HG03039 (cell line): Measurements from ENCODE around the gene UNC13B.
"Not testable (repeated sequence)": the region's sequence is repeated elsewhere in the genome, so short reads cannot be mapped to it uniquely, and the experiment has no call there.

Experiments used
- ATAC-seq: cut with Tn5 transposase; IDR thresholded peaks from one replicate; pipeline ENCODE4 v1.9.1; 2021; ENCODE audit warnings: mild to moderate bottlenecking, moderate library complexity; ENCODE audit not compliant: unreplicated experiment

The UNC13B gene

DNA sequence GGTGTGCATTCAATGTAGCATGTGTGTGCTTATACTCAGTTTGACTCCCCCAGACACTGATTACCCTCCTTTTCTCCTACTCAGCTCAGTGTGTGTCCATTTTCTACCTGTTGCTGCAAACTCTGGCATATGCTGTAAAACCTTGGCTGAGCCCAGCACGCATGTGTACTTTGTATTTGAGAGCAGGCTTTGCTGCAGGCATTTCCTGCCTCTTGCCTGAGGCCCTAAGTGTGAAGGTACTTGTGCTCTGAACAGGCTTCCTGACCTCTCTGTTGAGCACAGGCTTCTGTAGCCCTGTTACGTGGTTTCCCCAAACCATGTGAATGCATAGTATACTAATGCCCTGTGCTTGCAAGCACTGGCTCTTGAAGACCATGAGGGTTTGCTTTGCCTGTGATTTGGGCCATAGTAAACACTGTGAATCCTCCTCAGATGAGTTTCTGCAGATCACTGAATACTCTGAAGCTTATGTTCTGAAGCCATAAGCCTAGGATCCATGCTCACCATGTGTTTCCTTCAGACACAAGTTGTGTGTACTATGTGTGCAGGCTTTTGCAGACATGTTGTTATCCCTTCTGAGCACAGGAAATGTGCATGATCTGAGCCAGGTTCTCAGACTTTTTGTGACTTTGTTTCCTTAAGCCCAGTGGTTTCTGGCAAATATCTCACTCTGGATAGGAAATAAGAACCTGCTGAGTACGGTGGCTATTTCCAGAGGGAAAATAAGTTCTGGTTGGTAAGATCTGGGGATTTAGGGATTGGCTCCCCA, 203.2 kb downstream of the UNC13B start:
- no peak for ATAC-seq

GRCh38 chr9:35366627-35367026, 204.8 kb downstream of the UNC13B start:
- no peak for ATAC-seq

GRCh38 chr9:35367451-35367850, 205.6 kb downstream of the UNC13B start:
- no peak for ATAC-seq

- no peak for ATAC-seq
Measured at GRCh38 chr9:35370241-35370640, 208.4 kb downstream of the UNC13B start.

DNA sequence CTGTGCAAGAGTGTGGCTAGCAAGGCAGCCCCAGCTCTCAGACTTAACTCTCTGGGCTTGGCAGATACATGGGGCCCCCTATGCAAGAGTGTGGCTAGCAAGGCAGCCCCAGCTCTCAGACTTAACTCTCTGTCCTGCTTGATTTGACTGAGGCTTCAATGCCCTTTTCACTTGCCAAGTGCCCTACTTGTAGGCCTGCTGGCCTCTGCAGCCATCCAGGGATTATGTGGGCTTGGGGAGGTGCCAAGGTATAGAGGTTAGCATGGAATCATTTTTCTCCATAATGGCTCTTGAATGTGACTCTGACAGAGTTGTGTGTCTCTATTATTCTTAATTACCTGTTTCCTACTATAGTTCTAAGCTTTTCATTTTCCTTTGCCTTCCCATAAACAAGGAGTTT, 212.6 kb downstream of the UNC13B start:
- ATAC-seq: no peak

- ATAC-seq: no peak
Measured at GRCh38 chr9:35374910-35375309, 213.1 kb downstream of the UNC13B start.

DNA sequence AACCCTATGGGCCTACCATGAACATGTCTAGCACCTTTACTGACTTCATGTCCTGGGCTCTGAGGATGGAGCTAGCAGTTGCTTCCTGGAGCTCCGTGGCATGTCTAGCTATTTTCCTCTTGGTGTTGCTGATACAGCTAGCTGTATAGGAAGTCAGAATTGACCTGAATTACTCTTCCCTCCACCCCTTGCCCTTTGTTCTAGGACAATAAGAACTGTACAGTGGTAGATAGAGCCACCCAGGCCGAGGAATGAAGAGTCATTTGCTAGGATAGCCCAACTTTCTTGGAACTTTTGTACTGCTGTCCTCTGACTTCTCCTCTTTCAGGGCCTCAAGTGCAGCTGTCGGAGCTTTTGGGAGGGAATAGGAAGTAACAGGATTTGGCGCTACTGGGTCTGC, 218.2 kb downstream of the UNC13B start:
- ATAC-seq: no peak

DNA sequence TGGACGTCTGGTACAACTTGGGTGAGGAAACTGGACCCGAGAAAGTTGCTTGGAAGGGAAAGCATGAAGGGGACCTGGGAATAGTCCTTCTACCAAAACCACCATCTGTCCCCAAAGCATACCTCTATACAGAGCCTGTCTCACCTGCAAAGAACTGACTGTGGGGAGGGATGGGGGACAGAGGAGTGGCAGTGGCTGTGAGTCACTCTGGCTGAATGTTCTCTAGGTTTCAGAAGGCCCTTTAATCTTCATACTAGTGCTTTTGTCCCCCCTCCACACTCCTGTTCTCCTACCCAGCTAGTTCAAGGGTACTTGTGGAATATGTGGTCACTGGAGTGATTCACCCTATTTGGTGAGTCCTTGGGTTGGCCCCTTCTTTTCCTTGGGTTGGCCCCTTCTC, 218.8 kb downstream of the UNC13B start:
- no peak for ATAC-seq

DNA sequence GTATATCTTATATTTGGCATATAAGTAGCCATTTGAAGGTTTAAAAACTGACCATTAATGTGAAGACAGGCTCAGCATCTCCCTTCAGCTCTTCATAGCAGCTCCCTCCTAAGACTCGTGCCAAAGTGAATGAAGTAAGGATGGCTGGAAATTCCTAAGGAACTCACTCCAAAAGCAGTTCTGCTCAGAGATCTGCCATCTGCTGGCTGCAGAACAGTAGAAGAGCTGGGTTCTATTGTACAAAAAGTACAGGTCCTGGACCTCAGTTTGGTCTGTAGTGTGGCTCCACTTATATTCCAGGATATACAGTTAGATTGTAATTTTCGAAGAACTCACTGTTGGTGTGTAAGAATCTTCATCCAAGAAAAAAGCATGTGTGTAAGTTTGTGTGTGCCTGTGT, 223.2 kb downstream of the UNC13B start:
- ATAC-seq: no peak

- no peak for ATAC-seq
Measured at GRCh38 chr9:35395076-35395705, 233.4 kb downstream of the UNC13B start.

DNA sequence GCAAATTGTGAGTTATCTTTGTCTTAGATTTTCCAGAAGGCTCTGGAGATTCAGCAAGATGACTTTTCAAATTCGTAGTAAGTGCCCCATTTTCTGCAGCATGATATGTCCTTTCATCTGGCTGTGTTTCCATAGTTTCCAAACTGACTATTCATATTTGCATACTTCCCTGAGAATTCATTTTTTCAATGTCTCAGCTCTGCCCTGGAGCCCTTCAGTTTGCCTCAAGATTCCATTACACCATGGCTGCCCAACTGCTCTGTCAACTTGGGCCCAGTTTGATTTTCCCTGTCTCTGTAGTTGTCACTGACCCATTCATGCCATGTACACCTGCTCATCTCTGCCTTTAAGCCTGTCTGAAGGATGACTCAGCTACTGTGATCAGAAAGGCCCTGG, 233.9 kb downstream of the UNC13B start:
- no peak for ATAC-seq

GRCh38 chr9:35396560-35397215, 234.9 kb downstream of the UNC13B start:
- ATAC-seq: no peak

DNA sequence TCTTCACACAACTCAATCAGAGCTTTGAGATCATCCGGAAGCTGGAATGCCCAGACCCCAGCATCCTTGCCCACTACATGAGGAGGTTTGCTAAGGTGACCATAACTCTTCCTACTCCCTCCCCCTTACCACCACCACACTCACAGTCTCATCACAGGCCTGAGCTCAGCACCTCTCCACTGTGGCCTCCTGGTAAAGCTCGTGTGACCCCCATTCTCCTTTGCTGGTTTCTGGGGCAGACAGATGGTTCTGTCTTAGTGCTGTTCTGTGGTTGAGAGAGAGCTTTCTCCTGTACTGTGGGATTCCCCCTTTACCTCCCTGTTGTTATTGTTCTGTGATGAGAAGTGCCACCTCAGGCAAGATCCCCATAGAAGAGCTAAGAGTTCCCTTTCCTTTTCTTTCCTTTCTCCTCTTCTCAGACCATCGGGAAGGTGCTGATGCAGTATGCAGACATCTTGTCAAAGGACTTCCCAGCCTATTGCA, 235.4 kb downstream of the UNC13B start:
- no peak for ATAC-seq

GRCh38 chr9:35397923-35398322, 236.1 kb downstream of the UNC13B start:
- no peak for ATAC-seq

DNA sequence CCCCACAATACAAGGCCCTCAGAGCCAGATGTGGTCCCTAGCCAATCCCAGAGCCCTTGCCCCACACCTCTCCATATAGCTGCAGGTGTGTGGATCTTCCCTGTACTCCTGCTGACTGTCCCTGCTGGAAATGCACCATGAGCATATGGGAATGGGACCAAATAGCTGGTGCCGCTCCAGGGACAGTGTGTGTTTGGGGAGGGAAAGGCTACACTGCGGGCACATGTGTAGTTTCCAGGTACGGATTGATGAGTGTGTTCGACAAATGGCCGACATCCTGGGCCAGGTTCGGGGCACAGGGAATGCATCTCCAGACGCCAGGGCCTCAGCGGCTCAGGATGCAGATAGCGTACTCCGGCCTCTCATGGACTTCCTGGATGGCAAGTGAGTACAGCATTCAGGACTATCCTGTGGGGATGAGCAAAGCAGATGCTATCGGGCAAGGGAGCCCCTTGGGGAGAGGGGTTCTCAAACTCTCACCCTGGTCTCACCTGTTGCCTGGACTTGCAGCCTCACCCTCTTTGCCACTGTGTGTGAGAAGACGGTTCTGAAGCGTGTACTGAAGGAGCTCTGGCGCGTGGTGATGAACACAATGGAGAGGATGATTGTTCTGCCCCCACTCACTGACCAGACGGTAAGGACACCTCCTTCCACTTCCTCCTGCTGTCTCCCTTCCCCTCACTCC, 237.0 kb downstream of the UNC13B start:
- no peak for ATAC-seq

DNA sequence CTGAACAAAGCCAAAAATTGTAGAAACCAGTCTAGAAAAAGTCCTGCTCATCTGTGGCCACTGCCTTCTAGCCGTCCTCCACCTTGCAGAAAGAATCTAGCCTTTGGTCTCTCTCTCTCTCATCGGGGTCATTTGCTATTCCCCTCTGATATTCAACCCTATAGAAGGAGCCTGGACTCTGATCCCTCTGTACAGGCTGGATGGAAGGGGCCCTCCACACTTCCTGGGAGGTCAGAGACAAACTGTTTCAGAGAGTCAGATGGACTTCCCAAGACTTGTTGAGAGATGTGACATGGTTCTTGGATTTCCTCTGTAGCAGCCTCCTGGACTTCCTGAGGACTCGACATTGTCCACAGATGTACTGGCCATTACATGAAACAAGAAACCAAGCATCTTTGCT, 243.1 kb downstream of the UNC13B start:
- no peak for ATAC-seq

DNA sequence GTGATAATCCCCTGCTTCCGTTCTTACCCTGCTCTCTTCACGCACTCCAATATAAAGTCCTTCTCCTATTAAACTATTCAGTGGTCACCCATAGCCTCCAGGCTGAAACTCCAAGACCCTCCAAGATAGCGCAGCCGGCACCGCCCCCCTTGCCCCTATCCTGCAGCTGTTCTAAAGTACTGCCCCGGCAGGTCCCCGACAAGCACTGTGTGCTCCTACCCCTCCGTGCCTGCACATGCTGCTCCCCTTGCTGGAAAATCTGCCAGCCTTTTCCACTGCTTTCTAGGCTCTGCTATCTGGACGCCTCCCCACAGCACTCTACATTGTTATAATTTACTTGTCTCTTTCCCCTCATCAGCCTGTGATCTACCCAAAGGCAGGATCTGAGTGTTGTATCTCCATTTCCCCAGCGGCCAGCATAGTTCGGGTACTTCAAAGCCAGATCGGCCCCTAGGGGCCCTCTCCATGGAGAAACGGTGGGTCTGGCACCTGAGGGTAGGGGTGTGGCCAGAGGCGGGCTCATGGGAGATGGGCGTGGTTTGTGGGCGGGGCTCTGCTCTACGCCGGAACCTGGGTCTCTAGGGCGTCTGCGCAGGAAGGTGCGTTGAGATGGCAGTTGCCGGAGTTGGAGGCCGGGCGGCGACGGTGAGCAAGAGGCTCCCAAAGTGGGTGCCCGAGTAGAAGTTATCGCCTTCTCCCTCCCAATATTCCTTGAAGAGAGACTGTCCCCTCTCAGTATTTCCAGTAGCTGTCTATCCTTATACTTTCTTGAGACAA, 244.6 kb downstream of the UNC13B start:
- no peak for ATAC-seq

DNA sequence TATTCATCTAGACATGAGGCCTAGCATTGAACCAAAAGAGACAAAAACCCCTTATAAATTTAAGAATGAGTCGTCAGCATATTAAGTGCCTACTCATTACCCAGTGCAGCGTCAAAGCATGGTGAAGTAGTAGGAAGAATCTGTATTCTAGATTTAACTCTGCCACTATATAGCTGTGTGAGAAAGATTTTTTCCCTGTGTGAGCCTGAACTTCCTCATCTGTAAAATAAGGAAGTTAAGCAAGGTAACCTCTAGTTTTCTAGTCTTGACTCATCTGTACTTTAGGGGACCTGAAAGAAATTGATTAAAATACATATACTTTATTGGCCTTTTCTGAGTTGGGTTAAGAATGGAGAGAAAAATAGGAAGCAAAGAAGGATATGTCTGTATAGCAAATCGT, 246.0 kb downstream of the UNC13B start:
- no peak for ATAC-seq

- ATAC-seq: not testable (repeated sequence)
Measured at GRCh38 chr9:35409434-35409833, 247.6 kb downstream of the UNC13B start.

DNA sequence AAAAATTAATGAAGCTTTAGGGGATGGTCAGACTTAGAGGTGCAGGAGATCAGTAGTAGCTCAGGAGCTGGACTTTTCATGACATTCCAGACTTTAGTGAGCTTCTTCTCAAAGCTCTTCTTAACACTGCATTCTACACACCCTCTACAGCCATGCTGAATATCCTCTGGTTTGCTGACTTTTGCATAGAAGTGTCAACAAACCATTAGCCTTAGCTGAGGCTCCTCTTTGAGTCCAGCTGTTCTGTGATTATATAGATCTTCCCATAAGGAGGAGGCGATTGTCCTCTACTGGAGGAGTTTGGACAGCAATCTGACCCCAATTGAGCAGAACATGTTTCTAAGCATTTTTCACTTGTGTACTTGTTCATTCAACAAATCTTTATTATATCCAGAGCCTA, 253.1 kb downstream of the UNC13B start:
- ATAC-seq: no peak
